Endothelial cell (in vitro differentiated cells): ENCODE data around the gene CHRM4. TPM values are rescaled to one million over a fixed set of nuclear protein-coding genes. Genes with fewer than 3 reads are reported as not detected.

ENCODE experiments used
- DNase-seq: peaks from one replicate; pipeline ENCODE4 v3.0.0; 2021; ENCODE audit warnings: low spot score
- H3K27ac Mint-ChIP-seq: one replicate; pipeline ENCODE4 v1.8.0; 2021; ENCODE audit warnings: mixed read lengths, inconsistent platforms; ENCODE audit not compliant: unreplicated experiment
- H3K27me3 Mint-ChIP-seq: one replicate; pipeline ENCODE4 v1.8.0; 2021; ENCODE audit warnings: mild to moderate bottlenecking, moderate library complexity, mixed read lengths, inconsistent platforms; ENCODE audit not compliant: unreplicated experiment
- H3K36me3 Mint-ChIP-seq: one replicate; pipeline ENCODE4 v1.8.0; 2021; ENCODE audit warnings: mild to moderate bottlenecking, low read depth, mixed read lengths, inconsistent platforms; ENCODE audit not compliant: unreplicated experiment
- H3K4me1 Mint-ChIP-seq: one replicate; pipeline ENCODE4 v1.8.0; 2021; ENCODE audit warnings: mild to moderate bottlenecking, mixed read lengths, inconsistent platforms; ENCODE audit not compliant: unreplicated experiment
- H3K4me3 Mint-ChIP-seq: one replicate; pipeline ENCODE4 v1.8.0; 2021; ENCODE audit warnings: mild to moderate bottlenecking, mixed read lengths, inconsistent platforms; ENCODE audit not compliant: unreplicated experiment
- H3K9me3 Mint-ChIP-seq: one replicate; pipeline ENCODE4 v1.8.0; 2021; ENCODE audit warnings: mixed read lengths, inconsistent platforms; ENCODE audit not compliant: unreplicated experiment
- CTCF ChIP-seq: fragments of 200-600 bp; sonication (generic); IDR thresholded peaks from one replicate; pipeline ENCODE4 v1.5.0; 2021; ENCODE audit warnings: antibody characterized with exemption; ENCODE audit not compliant: unreplicated experiment
- total RNA-seq: library from RNA; stranded (reverse); fragmentation: NEBNext Ultra II Directional; extraction: Animal tissue kit (Norgen Biotek cat#: 25700); gene quantifications from one replicate; pipeline ENCODE4 v1.2.1, GENCODE V29; 2021; ENCODE audit not compliant: unreplicated experiment

CHRM4 gene
- total RNA-seq, 1 donor from 2014 or later = not detected

- Mint-ChIP-seq H3K9me3 (no peaks in the 10 kb centered on the region), H3K27ac (no peak overlapping the region), H3K27me3 (peaks cover 5% of the 10 kb centered on the region), H3K36me3 (peaks cover 13% of the 10 kb centered on the region), H3K4me1 (peaks cover 3% of the 10 kb centered on the region), H3K4me3 (peak overlapping the region; percentile 12)
- no peak for TF ChIP-seq CTCF
- DNase-seq = no peak
Measured at GRCh38 chr11:46378811-46379481, 12.6 kb downstream of the CHRM4 start.

- no peak overlapping the region for H3K4me3 Mint-ChIP-seq
- no peaks in the 10 kb centered on the region for H3K9me3 Mint-ChIP-seq
- TF ChIP-seq CTCF = no peak
- peaks cover 5% of the 10 kb centered on the region for H3K27me3 Mint-ChIP-seq
- no peak overlapping the region for H3K27ac Mint-ChIP-seq
- H3K36me3 Mint-ChIP-seq = peaks cover 13% of the 10 kb centered on the region
- H3K4me1 Mint-ChIP-seq = no peaks in the 10 kb centered on the region
- no peak for DNase-seq
Measured at GRCh38 chr11:46378296-46378695, 13.3 kb downstream of the CHRM4 start.

- Mint-ChIP-seq H3K4me3 (peak overlapping the region; percentile 65), H3K36me3 (peaks cover 13% of the 10 kb centered on the region), H3K27me3 (peaks cover 7% of the 10 kb centered on the region), H3K27ac (no peak overlapping the region), H3K9me3 (no peaks in the 10 kb centered on the region), H3K4me1 (no peaks in the 10 kb centered on the region)
- TF ChIP-seq CTCF = no peak
- no peak for DNase-seq
Measured at GRCh38 chr11:46377831-46378230, 13.7 kb downstream of the CHRM4 start.

- no peak for DNase-seq
- no peak for TF ChIP-seq CTCF
- peaks cover 7% of the 10 kb centered on the region for H3K27me3 Mint-ChIP-seq
- peak overlapping the region; percentile 65 for H3K4me3 Mint-ChIP-seq
- H3K9me3 Mint-ChIP-seq = no peaks in the 10 kb centered on the region
- H3K36me3 Mint-ChIP-seq = peaks cover 13% of the 10 kb centered on the region
- H3K27ac Mint-ChIP-seq = no peak overlapping the region
- H3K4me1 Mint-ChIP-seq = no peaks in the 10 kb centered on the region
Measured at GRCh38 chr11:46377290-46377689, 14.3 kb downstream of the CHRM4 start.

GRCh38 chr11:46376258-46377050 lies 15.1 kb downstream of the CHRM4 start:
- H3K27ac Mint-ChIP-seq = no peak overlapping the region
- H3K4me1 Mint-ChIP-seq = no peaks in the 10 kb centered on the region
- H3K4me3 Mint-ChIP-seq = no peak overlapping the region
- no peaks in the 10 kb centered on the region for H3K9me3 Mint-ChIP-seq
- TF ChIP-seq CTCF = no peak
- peaks cover 13% of the 10 kb centered on the region for H3K36me3 Mint-ChIP-seq
- peaks cover 8% of the 10 kb centered on the region for H3K27me3 Mint-ChIP-seq
- DNase-seq = no peak
